ENCODE measurements around the gene MPG. TPM values are rescaled to one million over a fixed set of nuclear protein-coding genes. Genes with fewer than 3 reads are reported as not detected.

MPG gene
- total RNA-seq, 2 experiments from 2014 or later, result 60.2 to 60.6 TPM

DNA sequence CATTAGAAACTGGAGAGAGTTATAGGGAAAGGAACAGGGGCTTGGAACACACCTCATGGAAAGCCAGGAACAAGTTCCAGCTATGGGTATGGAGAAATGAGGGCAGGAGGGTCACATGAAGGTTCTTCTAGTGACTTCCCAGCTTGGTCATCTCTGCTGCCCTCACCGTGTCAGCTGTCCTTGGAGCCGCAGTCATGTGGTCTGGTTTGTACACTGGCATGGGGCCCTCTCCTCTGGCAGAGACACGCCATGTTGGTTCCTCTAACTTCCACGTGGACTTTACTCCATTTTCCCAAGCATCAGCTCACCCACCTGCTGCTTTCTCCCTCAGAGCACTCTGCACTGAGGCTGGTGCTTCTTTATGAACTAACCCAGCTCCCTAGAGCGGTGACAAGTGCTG, 26.3 kb downstream of the MPG start:
- no peaks in the 10 kb centered on the region for H3K36me3 Mint-ChIP-seq
- H3K4me3 Mint-ChIP-seq, result no peak overlapping the region
- H3K27me3 Mint-ChIP-seq, result no peaks in the 10 kb centered on the region
- ATAC-seq (no peak), DNase-seq (no peak)
- CTCF ChIA-PET, result interaction anchor here (0.6 to 5.7 kb wide), 6 partner anchors 8 to 435 kb away, joined by 3 to 70 read pairs (median 7); no protein-coding TSS in a partner anchor
- H3K4me1 Mint-ChIP-seq, result peaks cover 2% of the 10 kb centered on the region
- no peak overlapping the region for H3K27ac Mint-ChIP-seq
- no peaks in the 10 kb centered on the region for H3K9me3 Mint-ChIP-seq (ENCODE audit: low read depth)

DNA sequence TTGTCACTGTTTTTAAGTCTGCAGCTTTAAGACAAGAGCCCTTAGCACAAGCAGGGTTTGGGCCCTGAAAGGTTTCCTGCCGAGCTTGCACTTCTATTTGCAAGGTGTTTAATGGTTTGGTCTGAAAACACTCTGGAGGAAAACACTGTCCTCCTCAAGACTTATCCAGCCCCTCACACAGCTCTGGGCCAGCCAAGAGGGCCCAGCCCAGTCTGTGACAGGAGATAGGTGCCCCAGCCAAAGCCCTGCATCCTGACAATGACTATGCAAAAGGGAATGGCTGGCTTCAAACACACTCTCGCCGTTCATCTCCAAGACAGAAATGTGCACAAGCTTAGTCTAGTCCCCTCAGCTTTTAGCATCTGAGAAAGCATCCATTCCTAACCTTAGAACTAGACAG, 26.9 kb downstream of the MPG start:
- ATAC-seq, result no peak
- CTCF ChIA-PET, result interaction anchor here (0.7 to 5.7 kb wide), 7 partner anchors 9 to 266 kb away, joined by 3 to 70 read pairs (median 6); no protein-coding TSS in a partner anchor
- Mint-ChIP-seq H3K4me1 (peaks cover 2% of the 10 kb centered on the region), H3K4me3 (no peak overlapping the region), H3K27ac (no peak overlapping the region), H3K27me3 (no peaks in the 10 kb centered on the region), H3K36me3 (peaks cover 2% of the 10 kb centered on the region), H3K9me3 (ENCODE audit: low read depth) (no peaks in the 10 kb centered on the region)
- no peak for DNase-seq

DNA sequence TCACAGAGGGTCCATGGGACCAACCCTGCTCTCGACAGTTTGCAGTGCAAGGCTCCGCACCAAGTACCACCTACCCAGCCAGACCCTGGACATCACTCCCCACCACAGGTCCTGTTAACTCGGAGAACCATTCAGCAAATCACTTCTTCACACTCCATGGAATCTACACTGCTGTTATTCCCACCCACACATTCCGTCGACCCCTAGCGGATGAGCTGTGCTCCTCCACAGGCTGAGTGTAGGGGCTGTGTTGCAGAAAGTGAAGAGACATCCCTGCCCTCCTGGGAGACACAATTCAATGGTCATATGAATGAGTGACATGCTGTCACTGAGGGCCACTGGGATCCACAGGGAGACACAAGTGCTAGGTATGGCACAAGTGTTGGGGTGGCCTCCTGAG, 27.5 kb downstream of the MPG start:
- Mint-ChIP-seq H3K27me3 (no peaks in the 10 kb centered on the region), H3K27ac (no peak overlapping the region), H3K4me3 (no peak overlapping the region), H3K9me3 (ENCODE audit: low read depth) (no peaks in the 10 kb centered on the region), H3K4me1 (peaks cover 2% of the 10 kb centered on the region), H3K36me3 (peaks cover 4% of the 10 kb centered on the region)
- no peak for DNase-seq
- no peak for ATAC-seq
- CTCF ChIA-PET, result interaction anchor here (0.9 to 5.7 kb wide), 5 partner anchors 9 to 256 kb away, joined by 4 to 70 read pairs (median 8); no protein-coding TSS in a partner anchor

DNA sequence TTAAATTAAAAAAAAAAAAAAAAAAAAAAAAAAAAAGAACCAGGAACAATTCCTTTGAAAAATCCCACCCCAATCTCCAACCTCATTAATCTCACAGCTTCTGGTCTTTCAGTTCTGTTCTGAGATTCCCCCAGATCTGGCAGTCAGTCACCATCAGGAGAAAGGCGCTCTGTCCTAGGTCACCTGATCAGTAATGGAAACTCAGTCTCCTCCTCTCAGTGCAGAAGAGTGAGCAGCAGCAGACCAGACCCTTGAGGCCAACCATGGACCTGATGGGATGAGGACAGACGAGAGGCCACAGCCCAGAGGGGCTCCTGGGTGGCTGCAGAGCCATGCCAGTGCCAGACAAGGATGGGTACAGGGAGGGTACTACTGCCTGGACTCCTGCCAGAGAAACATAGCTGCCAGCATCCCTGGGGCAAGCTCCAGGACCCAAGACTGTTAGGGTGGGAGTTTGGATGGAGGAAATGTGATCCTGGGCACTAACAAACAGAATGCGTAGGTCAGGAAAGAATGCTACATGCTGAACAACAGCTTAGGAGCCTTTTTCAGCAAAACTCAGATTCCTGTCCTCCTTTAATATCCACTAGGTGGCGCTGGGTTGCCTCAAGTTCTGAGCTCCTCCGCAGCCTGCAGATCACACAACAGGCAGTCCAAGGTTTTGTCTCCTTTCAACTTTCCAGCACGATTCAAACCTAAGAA, 28.7 kb downstream of the MPG start:
- Mint-ChIP-seq H3K4me1 (peaks cover 2% of the 10 kb centered on the region), H3K9me3 (ENCODE audit: low read depth) (no peaks in the 10 kb centered on the region), H3K27me3 (no peaks in the 10 kb centered on the region), H3K4me3 (no peak overlapping the region), H3K36me3 (peaks cover 4% of the 10 kb centered on the region), H3K27ac (no peak overlapping the region)
- CTCF ChIA-PET, result interaction anchor here (0.6 to 5.7 kb wide), 56 partner anchors 9 to 295 kb away, joined by 3 to 70 read pairs (median 5); partner anchors contain the start of genes AXIN1, DECR2, HBQ1 and LUC7L
- ATAC-seq (peak; percentile 87), DNase-seq (peak; percentile 68)

DNA sequence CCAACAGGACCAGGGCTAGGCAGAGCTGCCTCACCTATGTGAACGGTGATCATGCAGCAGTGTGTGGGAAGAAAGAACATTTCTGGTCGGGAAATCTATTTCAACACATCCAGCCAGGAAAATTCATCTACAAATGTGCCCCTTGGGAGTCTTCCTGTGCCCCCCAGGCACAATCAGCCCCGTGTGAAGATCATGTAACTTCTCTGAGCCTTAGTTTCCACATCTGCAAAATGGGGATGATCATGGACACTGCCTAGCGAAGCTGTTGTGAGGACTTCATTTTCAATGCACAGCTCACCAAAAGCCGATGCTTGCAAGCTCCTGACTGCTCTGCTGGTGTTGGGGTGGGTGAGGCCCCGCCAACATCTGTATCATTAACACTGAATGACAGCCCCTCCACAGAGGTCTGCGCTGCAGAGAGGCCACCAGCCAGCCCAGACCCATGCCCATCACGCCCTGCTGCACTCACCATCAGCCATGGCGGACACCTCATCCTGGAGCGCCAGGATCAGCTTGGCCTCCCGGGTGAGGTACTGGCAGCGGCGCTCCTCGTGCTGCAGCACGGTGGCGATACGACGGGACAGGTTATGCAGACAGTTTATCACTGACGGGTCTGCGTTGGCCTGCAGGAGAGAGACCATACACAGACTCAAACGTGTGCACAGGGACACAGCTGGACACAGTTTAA, 34.3 kb downstream of the MPG start:
- Mint-ChIP-seq H3K4me3 (no peak overlapping the region), H3K4me1 (peaks cover 12% of the 10 kb centered on the region), H3K9me3 (ENCODE audit: low read depth) (no peaks in the 10 kb centered on the region), H3K27ac (no peak overlapping the region), H3K36me3 (peaks cover 8% of the 10 kb centered on the region), H3K27me3 (no peaks in the 10 kb centered on the region)
- CTCF ChIA-PET, result interaction anchor here (1.4 to 1.7 kb wide), 2 partner anchors 16 to 70 kb away, joined by 5 read pairs; no protein-coding TSS in a partner anchor
- no peak for ATAC-seq
- DNase-seq, result no peak

- ATAC-seq, result no peak
- H3K36me3 Mint-ChIP-seq, result peaks cover 8% of the 10 kb centered on the region
- no peak overlapping the region for H3K4me3 Mint-ChIP-seq
- H3K27ac Mint-ChIP-seq, result no peak overlapping the region
- DNase-seq, result no peak
- H3K4me1 Mint-ChIP-seq, result peaks cover 12% of the 10 kb centered on the region
- no peaks in the 10 kb centered on the region for H3K9me3 Mint-ChIP-seq (ENCODE audit: low read depth)
- no peaks in the 10 kb centered on the region for H3K27me3 Mint-ChIP-seq
- CTCF ChIA-PET, result interaction anchor here (1.2 kb wide), 1 partner anchor 18 kb away, joined by 5 read pairs; no protein-coding TSS in a partner anchor
Measured at GRCh38 chr16:114327-114726, 36.3 kb downstream of the MPG start.

- Mint-ChIP-seq H3K36me3 (peaks cover 4% of the 10 kb centered on the region), H3K9me3 (ENCODE audit: low read depth) (no peaks in the 10 kb centered on the region), H3K4me3 (no peak overlapping the region), H3K27me3 (no peaks in the 10 kb centered on the region), H3K4me1 (peaks cover 12% of the 10 kb centered on the region), H3K27ac (no peak overlapping the region)
- CTCF ChIA-PET, result interaction anchor here (0.9 to 2.9 kb wide), 6 partner anchors 8 to 246 kb away, joined by 3 to 24 read pairs (median 6); no protein-coding TSS in a partner anchor
- ATAC-seq, result no peak
- DNase-seq, result no peak
Measured at GRCh38 chr16:116015-116414, 38.0 kb downstream of the MPG start.

- H3K27me3 Mint-ChIP-seq, result no peaks in the 10 kb centered on the region
- DNase-seq, result peak; percentile 69
- H3K27ac Mint-ChIP-seq, result no peak overlapping the region
- peak; percentile 80 for ATAC-seq
- no peak overlapping the region for H3K4me3 Mint-ChIP-seq
- peaks cover 12% of the 10 kb centered on the region for H3K4me1 Mint-ChIP-seq
- CTCF ChIA-PET, result interaction anchor here (0.6 to 2.9 kb wide), 14 partner anchors 9 to 248 kb away, joined by 3 to 24 read pairs (median 5); no protein-coding TSS in a partner anchor
- no peaks in the 10 kb centered on the region for H3K9me3 Mint-ChIP-seq (ENCODE audit: low read depth)
- peaks cover 4% of the 10 kb centered on the region for H3K36me3 Mint-ChIP-seq
Measured at GRCh38 chr16:117379-118365, 39.6 kb downstream of the MPG start.

GRCh38 chr16:118857-119256, 40.8 kb downstream of the MPG start:
- Mint-ChIP-seq H3K27ac (no peak overlapping the region), H3K4me3 (no peak overlapping the region), H3K9me3 (ENCODE audit: low read depth) (no peaks in the 10 kb centered on the region), H3K36me3 (peaks cover 4% of the 10 kb centered on the region), H3K27me3 (no peaks in the 10 kb centered on the region), H3K4me1 (peaks cover 1% of the 10 kb centered on the region)
- DNase-seq (no peak), ATAC-seq (no peak)
- CTCF ChIA-PET, result interaction anchor here (0.8 to 2.9 kb wide), 8 partner anchors 8 to 243 kb away, joined by 3 to 24 read pairs (median 6); no protein-coding TSS in a partner anchor

GRCh38 chr16:119295-119694, 41.3 kb downstream of the MPG start:
- CTCF ChIA-PET, result interaction anchor here (0.6 to 1.8 kb wide), 5 partner anchors 9 to 242 kb away, joined by 3 to 11 read pairs (median 3); no protein-coding TSS in a partner anchor
- H3K27ac Mint-ChIP-seq, result no peak overlapping the region
- H3K4me3 Mint-ChIP-seq, result no peak overlapping the region
- DNase-seq (no peak), ATAC-seq (no peak)
- H3K4me1 Mint-ChIP-seq, result no peaks in the 10 kb centered on the region
- no peaks in the 10 kb centered on the region for H3K27me3 Mint-ChIP-seq
- H3K36me3 Mint-ChIP-seq, result peaks cover 6% of the 10 kb centered on the region
- H3K9me3 Mint-ChIP-seq (ENCODE audit: low read depth), result no peaks in the 10 kb centered on the region

GRCh38 chr16:119835-120491, 41.9 kb downstream of the MPG start:
- ATAC-seq (no peak), DNase-seq (no peak)
- Mint-ChIP-seq H3K4me3 (no peak overlapping the region), H3K36me3 (peaks cover 6% of the 10 kb centered on the region), H3K4me1 (no peaks in the 10 kb centered on the region), H3K27ac (no peak overlapping the region), H3K27me3 (no peaks in the 10 kb centered on the region), H3K9me3 (ENCODE audit: low read depth) (no peaks in the 10 kb centered on the region)
- CTCF ChIA-PET, result interaction anchor here (0.6 to 1.8 kb wide), 4 partner anchors 10 to 241 kb away, joined by 3 to 11 read pairs (median 6); no protein-coding TSS in a partner anchor

DNA sequence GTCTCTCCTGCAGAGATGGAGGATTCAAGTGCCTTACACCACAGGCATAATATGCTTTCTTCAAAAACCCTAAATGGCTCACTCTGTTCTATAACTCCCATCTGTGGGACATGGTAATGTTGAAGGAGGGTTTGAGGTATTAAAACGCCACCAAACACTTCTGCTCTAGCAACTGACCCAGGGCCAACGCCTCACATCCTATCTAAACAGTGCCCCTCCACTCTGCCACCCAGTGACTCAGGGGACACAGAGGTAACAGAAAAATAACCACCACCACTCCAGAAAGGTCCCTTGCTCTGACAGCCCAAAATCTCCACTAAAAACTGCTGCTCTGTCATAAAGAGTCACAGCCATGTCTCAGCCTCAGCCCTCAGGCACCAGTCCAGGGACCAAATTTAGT, 42.7 kb downstream of the MPG start:
- Mint-ChIP-seq H3K9me3 (ENCODE audit: low read depth) (no peaks in the 10 kb centered on the region), H3K4me3 (no peak overlapping the region), H3K4me1 (no peaks in the 10 kb centered on the region), H3K36me3 (peaks cover 6% of the 10 kb centered on the region), H3K27ac (no peak overlapping the region), H3K27me3 (no peaks in the 10 kb centered on the region)
- ATAC-seq (no peak), DNase-seq (no peak)
- CTCF ChIA-PET, result interaction anchor here (1.6 kb wide), 1 partner anchor 14 kb away, joined by 11 read pairs; no protein-coding TSS in a partner anchor
